Keratinocyte (primary cell): Measurements from ENCODE around the gene MSX2. TPM values are rescaled to one million over a fixed set of nuclear protein-coding genes. Genes with fewer than 3 reads are reported as not detected.

ENCODE experiments used
- DNase-seq: peaks from one replicate; pipeline ENCODE4 v3.0.0-alpha.2; 2011; ENCODE audit warnings: low read depth, missing footprints, low spot score
- FAIRE-seq: peaks from 2 replicates; lab custom pipeline; 2011; peaks lifted over from hg19 to GRCh38; lab: Jason Lieb, UNC
- H2AFZ ChIP-seq: 2 replicates; pipeline ENCODE4 v1.6.0; 2012; ENCODE audit warnings: low read length, control low read depth, inconsistent platforms; ENCODE audit not compliant: control insufficient read depth
- H3K27ac ChIP-seq: 2 replicates; pipeline ENCODE4 v1.5.1; 2011; ENCODE audit warnings: low read length; ENCODE audit not compliant: control insufficient read depth, insufficient read depth
- H3K27me3 ChIP-seq: 3 replicates; pipeline ENCODE4 v1.6.0; 2011; ENCODE audit warnings: low read length; ENCODE audit not compliant: control insufficient read depth, insufficient read depth; ENCODE audit errors: extremely low read depth
- H3K36me3 ChIP-seq, 2 experiments: 2 replicates in 1 of 2; 3 replicates in 1 of 2; pipeline ENCODE4 v1.5.1; 2011; ENCODE audit warnings: low read length in 2 of 2, mild to moderate bottlenecking in 1 of 2; ENCODE audit not compliant: control insufficient read depth in 2 of 2, insufficient read depth in 2 of 2; ENCODE audit errors: extremely low read depth in 1 of 2
- H3K4me1 ChIP-seq: 3 replicates; pipeline ENCODE4 v1.5.1; 2011; ENCODE audit warnings: low read length; ENCODE audit not compliant: control insufficient read depth, insufficient read depth; ENCODE audit errors: extremely low read depth
- H3K4me2 ChIP-seq: 3 replicates; pipeline ENCODE4 v1.6.0; 2011; ENCODE audit warnings: low read depth, low read length; ENCODE audit not compliant: control insufficient read depth, insufficient read depth; ENCODE audit errors: extremely low read depth
- H3K4me3 ChIP-seq, 3 experiments: fragments of 200-600 bp in 1 of 3; sonication (generic) in 1 of 3; 2 replicates in 2 of 3; 3 replicates in 1 of 3; pipeline ENCODE4 v1.5.1; 2011 to 2016; ENCODE audit warnings: low read length in 3 of 3, mild to moderate bottlenecking in 3 of 3, control low read depth in 2 of 3, inconsistent platforms in 1 of 3, low read depth in 1 of 3, mixed read lengths in 1 of 3, mixed run types in 1 of 3, moderate library complexity in 1 of 3; ENCODE audit not compliant: control insufficient read depth in 2 of 3, insufficient read depth in 2 of 3; ENCODE audit errors: extremely low read depth in 1 of 3
- H3K79me2 ChIP-seq: 2 replicates; pipeline ENCODE4 v1.6.0; 2012; ENCODE audit warnings: low read length; ENCODE audit not compliant: control insufficient read depth, insufficient read depth
- H3K9ac ChIP-seq: 3 replicates; pipeline ENCODE4 v1.6.0; 2011; ENCODE audit warnings: low read length; ENCODE audit not compliant: control insufficient read depth, insufficient read depth; ENCODE audit errors: extremely low read depth
- H3K9me1 ChIP-seq: 3 replicates; pipeline ENCODE4 v1.6.0; 2011; ENCODE audit warnings: low read length; ENCODE audit not compliant: control insufficient read depth, insufficient read depth; ENCODE audit errors: extremely low read depth
- H3K9me3 ChIP-seq: 2 replicates; pipeline ENCODE4 v1.5.1; 2012; ENCODE audit warnings: low read depth, low read length; ENCODE audit not compliant: control insufficient read depth
- H4K20me1 ChIP-seq: 3 replicates; pipeline ENCODE4 v1.6.0; 2011; ENCODE audit warnings: low read length; ENCODE audit not compliant: control insufficient read depth, insufficient read depth; ENCODE audit errors: extremely low read depth
- EZH2 ChIP-seq: IDR thresholded peaks from one replicate; pipeline ENCODE4 v1.6.1; 2012; ENCODE audit warnings: inconsistent platforms, mild to moderate bottlenecking, low read length, moderate library complexity
- dilution Hi-C: fragments of 300-500 bp; cut with MboI; formaldehyde crosslinking; loops from one replicate; pipeline ENCODE4 v1.7.0; 2020; ENCODE audit warnings: low sequenced_read_pairs; ENCODE audit not compliant: extremely low pct_ligation_motif_present
- polyA plus RNA-seq, 5 experiments: library from polyadenylated mRNA; depleted of rRNA in 3 of 5; stranded (reverse) in 3 of 5; stranded (forward) in 1 of 5; unstranded in 1 of 5; fragments of >200 nt; gene quantifications; 1 replicate in 1 of 5; 2 replicates in 3 of 5; 3 replicates in 1 of 5; pipeline versions ENCODE4 v1.2.1 to v1.2.3, GENCODE V29; 2011 to 2012; ENCODE audit warnings: missing spikeins in 2 of 5, low read depth in 1 of 5, low replicate concordance in 1 of 5
- TF ChIP-seq, protein P1 (sequence below), 3 experiments: IDR thresholded peaks in 1 of 3; conservative IDR thresholded peaks in 1 of 3; optimal IDR thresholded peaks in 1 of 3; 2 replicates in 2 of 3; 3 replicates in 1 of 3; pipeline versions ENCODE3 to v1.5.1; 2011; ENCODE audit warnings: low read length in 3 of 3, mild to moderate bottlenecking in 3 of 3, moderate library complexity in 2 of 3, control low read depth in 1 of 3, inconsistent platforms in 1 of 3; ENCODE audit not compliant: insufficient read depth in 2 of 3; ENCODE audit errors: extremely low read depth in 1 of 3

MSX2 gene
- polyA plus RNA-seq, 1 donor (not counting 4 experiments of a cell fraction or from before 2014, with no cell fraction given): 2.7 TPM

DNA sequence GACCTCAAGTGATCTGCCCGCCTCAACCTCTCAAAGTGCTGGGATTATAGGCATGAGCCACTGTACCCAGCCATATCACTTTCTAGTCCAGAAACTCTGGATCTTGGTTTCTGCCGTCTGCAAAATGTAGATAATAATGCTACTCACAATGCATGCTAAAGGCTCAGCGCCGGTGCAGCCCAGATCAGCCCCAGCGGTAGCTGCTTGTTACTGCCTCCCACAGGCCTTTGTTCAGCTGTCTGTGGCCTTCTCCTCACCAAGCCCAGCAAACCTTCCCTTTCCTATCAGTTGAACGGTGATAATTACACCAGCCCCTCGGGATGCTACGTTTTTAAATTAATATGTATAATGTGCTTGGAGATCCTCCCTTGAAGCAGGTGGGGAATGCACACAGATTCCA, 26.2 kb upstream of the MSX2 start:
- H3K36me3 ChIP-seq: no peaks in the 10 kb centered on the region
- DNase-seq: no peak
- H3K9me1 ChIP-seq: no peaks in the 10 kb centered on the region
- TF ChIP-seq, protein P1, sequence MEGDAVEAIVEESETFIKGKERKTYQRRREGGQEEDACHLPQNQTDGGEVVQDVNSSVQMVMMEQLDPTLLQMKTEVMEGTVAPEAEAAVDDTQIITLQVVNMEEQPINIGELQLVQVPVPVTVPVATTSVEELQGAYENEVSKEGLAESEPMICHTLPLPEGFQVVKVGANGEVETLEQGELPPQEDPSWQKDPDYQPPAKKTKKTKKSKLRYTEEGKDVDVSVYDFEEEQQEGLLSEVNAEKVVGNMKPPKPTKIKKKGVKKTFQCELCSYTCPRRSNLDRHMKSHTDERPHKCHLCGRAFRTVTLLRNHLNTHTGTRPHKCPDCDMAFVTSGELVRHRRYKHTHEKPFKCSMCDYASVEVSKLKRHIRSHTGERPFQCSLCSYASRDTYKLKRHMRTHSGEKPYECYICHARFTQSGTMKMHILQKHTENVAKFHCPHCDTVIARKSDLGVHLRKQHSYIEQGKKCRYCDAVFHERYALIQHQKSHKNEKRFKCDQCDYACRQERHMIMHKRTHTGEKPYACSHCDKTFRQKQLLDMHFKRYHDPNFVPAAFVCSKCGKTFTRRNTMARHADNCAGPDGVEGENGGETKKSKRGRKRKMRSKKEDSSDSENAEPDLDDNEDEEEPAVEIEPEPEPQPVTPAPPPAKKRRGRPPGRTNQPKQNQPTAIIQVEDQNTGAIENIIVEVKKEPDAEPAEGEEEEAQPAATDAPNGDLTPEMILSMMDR (optimal IDR thresholded peaks at IDR 0.05 in 1 of 3, IDR thresholded peaks at IDR 0.05 in 1 of 3, conservative IDR thresholded peaks at IDR 0.05 in 1 of 3; ENCODE audit: extremely low read depth in 1 of 3, insufficient read depth in 2 of 3, low read length in 3 of 3): no peak
- no peak for TF ChIP-seq EZH2
- H4K20me1 ChIP-seq: no peaks in the 10 kb centered on the region
- no peak overlapping the region for H3K4me2 ChIP-seq
- no peak overlapping the region for H2AFZ ChIP-seq
- dilution Hi-C loops: no loop called here
- H3K27ac ChIP-seq: no peak overlapping the region
- H3K9me3 ChIP-seq: no peaks in the 10 kb centered on the region
- H3K27me3 ChIP-seq: peaks cover 7% of the 10 kb centered on the region
- FAIRE-seq: no peak
- no peaks in the 10 kb centered on the region for H3K79me2 ChIP-seq
- H3K4me1 ChIP-seq: no peaks in the 10 kb centered on the region
- H3K9ac ChIP-seq: no peak overlapping the region
- no peak overlapping the region for H3K4me3 ChIP-seq

DNA sequence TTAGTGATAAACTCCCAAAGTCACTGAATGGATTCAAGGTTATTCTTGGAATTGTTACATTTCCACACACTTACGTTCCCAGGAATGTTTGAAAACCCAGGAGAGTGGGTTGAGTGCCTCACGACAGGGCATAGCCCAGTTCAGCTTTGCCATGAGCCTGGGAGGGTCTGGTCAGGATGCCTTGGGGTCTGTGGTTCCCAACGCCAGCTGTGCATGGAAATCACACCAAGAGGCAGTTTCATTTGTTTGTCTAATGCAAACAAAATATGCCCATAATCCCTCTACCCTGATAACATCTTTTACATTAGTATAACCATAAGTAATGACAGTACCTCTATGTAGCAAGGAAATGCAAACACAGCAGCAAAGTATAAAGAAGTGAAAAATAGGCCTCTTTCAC, 25.3 kb upstream of the MSX2 start:
- H3K27me3 ChIP-seq: no peaks in the 10 kb centered on the region
- no peak overlapping the region for H3K27ac ChIP-seq
- TF ChIP-seq EZH2: no peak
- TF ChIP-seq, protein P1 (optimal IDR thresholded peaks at IDR 0.05 in 1 of 3, IDR thresholded peaks at IDR 0.05 in 1 of 3, conservative IDR thresholded peaks at IDR 0.05 in 1 of 3; ENCODE audit: extremely low read depth in 1 of 3, insufficient read depth in 2 of 3, low read length in 3 of 3): no peak
- H3K36me3 ChIP-seq: no peaks in the 10 kb centered on the region
- H3K4me2 ChIP-seq: no peak overlapping the region
- no peaks in the 10 kb centered on the region for H3K79me2 ChIP-seq
- H4K20me1 ChIP-seq: no peaks in the 10 kb centered on the region
- H3K9me3 ChIP-seq: no peaks in the 10 kb centered on the region
- dilution Hi-C loops: no loop called here
- H3K4me3 ChIP-seq: no peak overlapping the region
- H3K9ac ChIP-seq: no peak overlapping the region
- no peak overlapping the region for H2AFZ ChIP-seq
- H3K9me1 ChIP-seq: no peaks in the 10 kb centered on the region
- no peaks in the 10 kb centered on the region for H3K4me1 ChIP-seq
- no peak for DNase-seq
- FAIRE-seq: no peak
